ENCODE results near the gene PAQR6. TPM values are rescaled to one million over a fixed set of nuclear protein-coding genes. Genes with fewer than 3 reads are reported as not detected.

Gene PAQR6
- total RNA-seq, 4 donors from 2014 or later = 2.0 to 8.4 (median 4.6) TPM

DNA sequence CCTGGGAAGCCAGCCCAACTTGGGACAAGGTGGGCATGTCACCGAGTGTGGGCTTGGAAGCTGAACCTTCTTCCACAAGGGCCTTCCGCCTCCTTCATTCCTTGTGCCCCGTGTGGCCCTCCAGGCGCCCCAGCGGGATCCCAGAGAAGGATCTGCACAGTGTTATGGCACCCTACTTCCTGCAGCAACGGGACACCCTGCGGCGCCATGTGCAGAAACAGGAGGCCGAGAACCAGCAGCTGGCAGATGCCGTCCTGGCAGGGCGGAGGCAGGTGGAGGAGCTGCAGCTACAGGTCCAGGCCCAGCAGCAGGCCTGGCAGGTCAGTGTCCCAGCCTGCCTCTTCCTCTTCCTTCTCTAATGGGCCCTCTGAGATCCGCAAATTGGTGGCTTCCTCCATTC is 11.7 kb downstream of the PAQR6 start:
- no peak for DNase-seq (ENCODE audit: low spot score in 2 of 2)
- no peak for TF ChIP-seq POLR2A (IDR thresholded peaks at IDR 0.05)
- TF ChIP-seq, protein P1, sequence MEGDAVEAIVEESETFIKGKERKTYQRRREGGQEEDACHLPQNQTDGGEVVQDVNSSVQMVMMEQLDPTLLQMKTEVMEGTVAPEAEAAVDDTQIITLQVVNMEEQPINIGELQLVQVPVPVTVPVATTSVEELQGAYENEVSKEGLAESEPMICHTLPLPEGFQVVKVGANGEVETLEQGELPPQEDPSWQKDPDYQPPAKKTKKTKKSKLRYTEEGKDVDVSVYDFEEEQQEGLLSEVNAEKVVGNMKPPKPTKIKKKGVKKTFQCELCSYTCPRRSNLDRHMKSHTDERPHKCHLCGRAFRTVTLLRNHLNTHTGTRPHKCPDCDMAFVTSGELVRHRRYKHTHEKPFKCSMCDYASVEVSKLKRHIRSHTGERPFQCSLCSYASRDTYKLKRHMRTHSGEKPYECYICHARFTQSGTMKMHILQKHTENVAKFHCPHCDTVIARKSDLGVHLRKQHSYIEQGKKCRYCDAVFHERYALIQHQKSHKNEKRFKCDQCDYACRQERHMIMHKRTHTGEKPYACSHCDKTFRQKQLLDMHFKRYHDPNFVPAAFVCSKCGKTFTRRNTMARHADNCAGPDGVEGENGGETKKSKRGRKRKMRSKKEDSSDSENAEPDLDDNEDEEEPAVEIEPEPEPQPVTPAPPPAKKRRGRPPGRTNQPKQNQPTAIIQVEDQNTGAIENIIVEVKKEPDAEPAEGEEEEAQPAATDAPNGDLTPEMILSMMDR (IDR thresholded peaks at IDR 0.05) = no peak
- no peak overlapping the region for H3K4me3 ChIP-seq (ENCODE audit: low read depth, poor library complexity, severe bottlenecking)
- 63 to 74% methylated on average over 10 to 12 of the region's 12 CpGs for WGBS, 2 donors
- intact Hi-C loops (cut with DNase I; ENCODE audit: low total_unique reads) = no loop called here

DNA sequence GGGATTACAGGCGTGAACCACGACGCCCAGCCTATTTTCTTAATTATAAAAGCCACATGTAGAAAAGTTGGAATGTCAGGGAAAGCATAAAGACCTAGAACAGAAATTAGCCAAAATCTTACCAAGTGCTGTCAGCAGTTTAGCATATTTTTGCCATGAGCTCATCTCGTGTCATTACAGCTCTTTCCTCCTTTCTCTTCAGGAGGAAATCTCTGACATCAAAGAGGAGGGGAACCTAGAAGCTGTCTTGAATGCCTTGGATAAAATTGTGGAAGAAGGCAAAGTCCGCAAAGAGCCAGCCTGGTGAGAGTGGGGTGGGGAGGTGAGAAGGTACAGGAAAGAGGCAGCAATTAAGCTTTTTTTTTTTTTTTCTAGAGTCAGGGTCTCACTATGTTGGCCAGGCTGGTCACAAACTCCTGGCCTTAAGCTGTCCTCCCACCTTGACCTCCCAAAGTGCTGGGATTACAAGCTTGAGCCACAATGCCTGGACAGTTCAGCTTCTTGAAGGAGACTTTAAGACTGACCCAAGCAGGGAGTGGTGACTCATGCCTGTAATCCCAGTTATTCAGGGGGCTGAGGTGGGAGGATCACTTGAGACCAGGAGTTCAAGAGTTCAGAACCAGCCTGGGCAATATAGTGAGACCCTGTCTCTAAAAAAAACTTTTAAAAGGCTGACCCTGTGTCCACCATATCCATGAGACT is 14.3 kb downstream of the PAQR6 start:
- TF ChIP-seq POLR2A (IDR thresholded peaks at IDR 0.05) = no peak
- TF ChIP-seq, protein P1 (IDR thresholded peaks at IDR 0.05) = no peak
- no peak for DNase-seq (ENCODE audit: low spot score in 2 of 2)
- intact Hi-C loops (cut with DNase I; ENCODE audit: low total_unique reads) = no loop called here
- WGBS, 2 donors = 58 to 73% methylated on average over 5 of the region's 5 CpGs
- no peak overlapping the region for H3K4me3 ChIP-seq (ENCODE audit: low read depth, poor library complexity, severe bottlenecking)

DNA sequence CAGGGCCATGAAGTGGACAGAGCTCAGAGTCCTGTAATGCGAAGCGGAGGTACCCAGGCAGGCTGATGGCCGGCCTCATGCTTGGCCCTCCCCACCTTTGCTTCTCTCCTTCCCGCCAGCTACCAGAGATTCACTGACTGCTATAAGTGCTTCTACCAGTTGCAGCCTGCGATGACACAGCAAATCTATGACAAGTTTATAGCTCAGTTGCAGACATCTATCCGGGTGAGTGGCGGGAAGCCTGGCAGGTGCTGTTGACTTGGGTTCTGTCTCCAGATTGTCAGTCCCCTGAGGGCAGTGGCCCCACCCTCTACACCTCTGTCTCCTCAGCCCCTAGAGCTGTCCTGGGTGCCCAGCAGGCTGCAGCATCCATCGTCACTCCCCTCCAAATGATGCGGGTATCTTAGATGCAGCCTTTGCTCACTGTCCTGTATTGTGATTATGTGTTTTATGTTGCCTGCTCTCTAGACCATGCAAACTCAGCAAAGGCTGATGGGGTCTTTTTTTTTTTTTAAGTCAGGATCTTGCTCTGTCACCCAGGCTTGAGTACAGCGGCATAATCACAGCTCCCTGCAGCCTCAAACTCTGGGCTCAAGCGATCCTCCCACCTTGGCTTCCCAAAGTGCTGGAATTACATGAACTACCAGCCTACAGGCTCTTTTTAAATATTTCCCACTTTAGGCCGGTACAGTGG is 15.5 kb downstream of the PAQR6 start:
- intact Hi-C loops (cut with DNase I; ENCODE audit: low total_unique reads) = no loop called here
- 75 to 83% methylated on average over 12 of the region's 12 CpGs for WGBS, 2 donors
- no peak for DNase-seq (ENCODE audit: low spot score in 2 of 2)
- no peak overlapping the region for H3K4me3 ChIP-seq (ENCODE audit: low read depth, poor library complexity, severe bottlenecking)
- TF ChIP-seq POLR2A (IDR thresholded peaks at IDR 0.05) = no peak
- TF ChIP-seq, protein P1 (IDR thresholded peaks at IDR 0.05) = no peak

- no peak for TF ChIP-seq POLR2A (IDR thresholded peaks at IDR 0.05)
- TF ChIP-seq, protein P1 (IDR thresholded peaks at IDR 0.05) = no peak
- intact Hi-C loops (cut with DNase I; ENCODE audit: low total_unique reads) = no loop called here
- WGBS, 2 donors = 92 to 93% methylated on average over 1 of the region's 1 CpG
- H3K4me3 ChIP-seq (ENCODE audit: low read depth, poor library complexity, severe bottlenecking) = no peak overlapping the region
- no peak for DNase-seq (ENCODE audit: low spot score in 2 of 2)
These were observed 17.4 kb downstream of the PAQR6 start for GRCh38 chr1:156230473-156230837.

DNA sequence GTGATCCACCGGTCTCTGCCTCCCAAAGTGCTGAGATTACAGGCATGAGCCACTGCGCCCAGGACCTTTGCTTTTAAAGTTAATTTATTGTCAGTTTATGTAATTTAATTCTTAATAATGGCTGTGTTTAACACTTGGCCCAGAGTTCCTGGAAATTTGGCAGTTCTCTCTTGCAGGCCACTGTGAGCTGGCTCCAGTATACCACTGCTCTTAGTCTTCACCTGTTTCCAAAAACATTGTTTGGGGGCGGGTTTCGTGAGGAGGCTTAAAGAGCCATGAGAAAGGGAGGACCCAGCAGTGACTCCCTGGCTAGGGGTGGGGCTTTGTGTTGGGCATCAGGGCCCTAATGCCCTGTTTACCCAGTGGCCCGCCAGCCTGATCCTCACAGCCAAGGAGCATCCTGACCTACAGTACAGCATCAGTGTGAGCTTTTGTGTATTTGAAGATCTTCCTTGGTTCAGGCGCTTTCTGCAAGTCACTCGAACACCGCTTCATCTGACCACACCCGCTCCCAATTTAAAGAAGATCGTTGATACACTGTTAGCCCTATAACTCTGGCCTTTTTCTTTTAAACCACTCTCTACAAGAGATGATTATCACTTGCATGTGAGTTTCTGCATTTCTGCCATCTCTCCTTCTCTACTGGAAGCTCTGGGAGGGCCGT is 17.9 kb downstream of the PAQR6 start:
- 83 to 87% methylated on average over 11 of the region's 11 CpGs for WGBS, 2 donors
- TF ChIP-seq, protein P1 (IDR thresholded peaks at IDR 0.05) = no peak
- no peak for TF ChIP-seq POLR2A (IDR thresholded peaks at IDR 0.05)
- no peak for DNase-seq (ENCODE audit: low spot score in 2 of 2)
- no peak overlapping the region for H3K4me3 ChIP-seq (ENCODE audit: low read depth, poor library complexity, severe bottlenecking)
- intact Hi-C loops (cut with DNase I; ENCODE audit: low total_unique reads) = no loop called here

Measured in lower leg skin (tissue), 4 donors.